Motor neuron (in vitro differentiated cells): ENCODE data around the gene TUBG2. TPM values are rescaled to one million over a fixed set of nuclear protein-coding genes. Genes with fewer than 3 reads are reported as not detected.
"Not testable (repeated sequence)": the region's sequence is repeated elsewhere in the genome, so short reads cannot be mapped to it uniquely, and the experiment has no call there.

Experiments used
- ATAC-seq, 8 experiments: fragments of 200-7000 bp; cut with Tn5 transposase; replicated peaks in 6 of 8; 2 replicates each; pipeline ENCODE4 v1.8.0; 2021; ENCODE audit warnings: mild to moderate bottlenecking in 8 of 8, moderate library complexity in 8 of 8
- H3K27ac ChIP-seq, 2 donors: fragments of 250-450 bp; sonication (Bioruptor Pico); 2 replicates each; pipeline ENCODE4 v1.9.0; 2021; ENCODE audit warnings: antibody characterized with exemption in 2 of 2, mild to moderate bottlenecking in 2 of 2, moderate library complexity in 1 of 2
- H3K4me1 ChIP-seq, 2 donors: fragments of 250-450 bp; sonication (Bioruptor Pico); replicated peaks in 1 of 2; 2 replicates each; pipeline ENCODE4 v1.6.1; 2021; ENCODE audit warnings: antibody characterized with exemption in 2 of 2, mild to moderate bottlenecking in 2 of 2, moderate library complexity in 1 of 2
- H3K4me3 ChIP-seq, 5 donors: fragments of 250-450 bp; sonication (Bioruptor Pico); 2 replicates each; pipeline ENCODE4 v1.9.0; 2021; ENCODE audit warnings: antibody characterized with exemption in 5 of 5, mild to moderate bottlenecking in 5 of 5, moderate library complexity in 4 of 5
- whole genome bisulfite sequencing, 10 experiments: fragments of 450-650 bp; shearing (Covaris generic); methylation state at CpG; one replicate each; pipeline ENCODE4 v1.0.0; 2022; 5-methylcytosine and 5-hydroxymethylcytosine counted together
- in situ Hi-C, 9 experiments: fragments of 400-800 bp; cut with MboI; loops; one replicate each; pipeline ENCODE4 v1.15.0; 2021; ENCODE audit warnings: low sequenced_read_pairs in 9 of 9, low pct_unique_long_range_greater_than_20kb in 2 of 9; ENCODE audit not compliant: unreplicated experiment in 9 of 9
- total RNA-seq, 8 experiments: library from RNA; unstranded; fragments of 300-600 nt; gene quantifications; 2 replicates each; pipeline versions ENCODE4 v1.2.3 to v1.2.4, GENCODE V29; 2022

Gene TUBG2
- total RNA-seq, 8 experiments from 2014 or later = 7.1 to 26.7 (median 16.0) TPM

GRCh38 chr17:42665581-42666001, 6.5 kb downstream of the TUBG2 start:
- Histone ChIP-seq H3K4me3 (no peak overlapping the region), H3K4me1 (peaks cover 2 to 4% of the 10 kb centered on the region in 2 donors), H3K27ac (no peak overlapping the region)
- WGBS, 10 experiments = 80 to 100% (median 91%) methylated on average over 1 to 8 of the region's 14 CpGs; no CpG with 5 or more reads in 6 of the 10 experiments
- peak in 2 of 8 experiments; percentile 5 to 6 for ATAC-seq
- in situ Hi-C loops = no loop called here

GRCh38 chr17:42666126-42666525, 7.0 kb downstream of the TUBG2 start:
- WGBS, 10 experiments = 40 to 100% methylated on average over 1 of the region's 16 CpGs; no CpG with 5 or more reads in 8 of the 10 experiments
- in situ Hi-C loops, H3K4me3 ChIP-seq, H3K27ac ChIP-seq, ATAC-seq, H3K4me1 ChIP-seq: not testable (repeated sequence)

- no peak overlapping the region for H3K4me3 ChIP-seq
- WGBS, 10 experiments = 52 to 100% (median 77%) methylated on average over 1 to 5 of the region's 7 CpGs; no CpG with 5 or more reads in 4 of the 10 experiments
- in situ Hi-C loops = no loop called here
- H3K27ac ChIP-seq = no peak overlapping the region
- H3K4me1 ChIP-seq = no peaks in the 10 kb centered on the region
- peak; percentile 46 to 97 (median 68) for ATAC-seq
Measured at GRCh38 chr17:42667088-42667951, 8.2 kb downstream of the TUBG2 start.

DNA sequence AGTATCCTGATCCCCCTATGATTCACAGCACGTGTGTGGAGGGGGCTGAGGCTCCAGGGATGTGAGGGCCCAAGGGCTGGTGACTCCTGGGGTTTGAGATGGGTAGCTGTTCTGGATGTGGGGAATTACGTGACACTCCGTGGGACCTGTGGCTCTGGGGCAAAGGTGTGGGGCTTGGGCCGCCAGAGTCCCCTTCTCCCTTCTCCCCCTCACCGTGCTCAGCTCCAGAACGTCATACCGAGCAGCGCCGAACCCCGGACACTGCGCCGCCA, 10.6 kb downstream of the TUBG2 start:
- H3K4me1 ChIP-seq = peaks cover 7% of the 10 kb centered on the region in 2 donors
- WGBS, 10 experiments = 80 to 100% (median 80%) methylated on average over 1 to 4 of the region's 12 CpGs; no CpG with 5 or more reads in 7 of the 10 experiments
- H3K4me3 ChIP-seq = no peak overlapping the region
- in situ Hi-C loops = no loop called here
- no peak for ATAC-seq
- no peak overlapping the region for H3K27ac ChIP-seq

- peak in 3 of 8 experiments; percentile 8 to 53 (median 48) for ATAC-seq
- H3K4me1 ChIP-seq = peaks cover 9 to 12% of the 10 kb centered on the region in 2 donors
- no peak overlapping the region for H3K4me3 ChIP-seq
- in situ Hi-C loops = no loop called here
- H3K27ac ChIP-seq = no peak overlapping the region
- 48 to 100% (median 78%) methylated on average over 1 to 11 of the region's 87 CpGs; no CpG with 5 or more reads in 6 of the 10 experiments for WGBS, 10 experiments
Measured at GRCh38 chr17:42669977-42670788, 11.1 kb downstream of the TUBG2 start.

DNA sequence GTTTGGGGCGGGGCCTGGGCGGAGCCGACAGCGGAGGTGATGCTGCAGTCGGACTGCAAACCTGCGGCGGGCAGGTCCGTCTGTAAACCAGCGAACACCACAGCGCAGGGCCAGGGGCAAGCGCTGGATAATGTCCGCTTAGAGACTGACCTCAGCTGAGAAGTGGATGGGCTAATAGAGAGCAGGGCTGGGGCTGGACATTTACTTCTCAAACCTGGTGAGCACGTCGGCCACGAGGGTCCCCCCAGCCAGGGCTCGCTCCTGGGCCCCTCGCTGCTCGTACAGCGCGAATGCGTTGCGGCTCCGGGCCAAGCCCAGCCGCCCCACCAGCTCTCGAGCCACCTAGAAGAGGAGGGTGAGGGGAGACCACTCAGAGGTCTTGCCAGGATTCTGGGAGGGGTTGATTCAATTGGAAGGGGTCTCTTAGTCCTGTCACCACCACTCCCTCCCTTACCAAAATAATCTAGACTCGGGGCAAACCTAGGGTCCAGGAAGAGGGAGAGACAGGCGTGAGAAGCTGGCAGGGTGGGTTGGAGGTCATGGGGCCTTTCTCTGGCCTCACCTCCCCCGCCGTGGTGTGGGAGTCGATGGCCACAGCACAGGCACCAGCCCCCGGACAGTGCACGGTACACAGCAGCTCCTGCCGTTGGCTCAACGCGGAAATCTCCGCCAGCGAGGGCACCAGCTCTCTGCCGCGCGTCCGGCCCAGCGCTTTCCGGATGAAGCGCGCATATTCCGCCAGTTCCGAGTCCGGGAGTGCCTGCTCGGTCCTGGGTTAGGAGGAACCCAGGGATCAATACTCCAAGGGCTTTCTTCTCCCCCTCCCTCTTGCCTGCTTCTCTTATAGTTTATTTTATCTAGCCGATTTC, 11.9 kb downstream of the TUBG2 start:
- Histone ChIP-seq H3K4me3 (no peak overlapping the region), H3K4me1 (peaks cover 9 to 12% of the 10 kb centered on the region in 2 donors), H3K27ac (no peak overlapping the region)
- ATAC-seq = no peak
- WGBS, 10 experiments = 58 to 100% (median 93%) methylated on average over 1 to 23 of the region's 50 CpGs; no CpG with 5 or more reads in 5 of the 10 experiments
- in situ Hi-C loops = no loop called here

- 78% methylated on average over 8 of the region's 28 CpGs; no CpG with 5 or more reads in 9 of the 10 experiments for WGBS, 10 experiments
- no peak overlapping the region for H3K27ac ChIP-seq
Measured at GRCh38 chr17:42672038-42672437, 13.0 kb downstream of the TUBG2 start.

DNA sequence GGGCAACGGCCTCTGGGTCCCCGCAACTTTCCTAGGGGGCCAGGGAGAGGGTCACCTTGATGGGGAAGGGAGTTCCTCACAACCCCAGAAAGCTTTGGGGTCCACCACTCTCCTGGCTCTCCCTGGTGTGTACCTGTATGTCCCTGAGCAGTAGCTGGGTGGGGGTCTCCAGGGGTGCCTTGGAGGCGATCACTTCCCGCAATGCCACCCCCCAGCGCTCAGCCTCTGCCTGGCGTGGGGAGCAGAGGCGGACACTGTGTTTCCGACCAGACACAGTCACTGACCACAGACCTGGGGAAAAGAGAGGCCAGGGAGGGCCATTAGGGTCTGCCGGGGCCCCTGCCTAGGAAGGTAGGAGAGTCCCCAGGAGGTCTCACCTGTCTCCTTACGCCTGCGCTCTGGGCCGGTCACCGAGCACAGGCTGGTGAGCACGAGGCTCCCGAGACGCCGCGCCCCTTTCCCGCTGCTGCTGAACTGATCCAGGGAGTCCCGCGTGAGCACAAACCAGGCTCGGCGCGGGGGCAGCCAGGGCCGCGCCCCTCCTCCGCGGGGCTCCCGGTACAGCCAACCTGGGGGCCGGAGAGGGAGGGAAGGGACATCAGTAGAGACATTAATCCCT, 14.3 kb downstream of the TUBG2 start:
- no peak for ATAC-seq
- in situ Hi-C loops = no loop called here
- Histone ChIP-seq H3K4me3 (no peak overlapping the region), H3K27ac (no peak overlapping the region), H3K4me1 (peaks cover 16 to 18% of the 10 kb centered on the region in 2 donors)
- 80 to 100% (median 99%) methylated on average over 1 to 8 of the region's 30 CpGs; no CpG with 5 or more reads in 6 of the 10 experiments for WGBS, 10 experiments

More at GRCh38 chr17:42672038-42672437, 13.0 kb downstream of the TUBG2 start:
- no peak for ATAC-seq
- in situ Hi-C loops = no loop called here
- H3K4me1 ChIP-seq = peaks cover 9 to 12% of the 10 kb centered on the region in 2 donors
- no peak overlapping the region for H3K4me3 ChIP-seq

GRCh38 chr17:42673885-42674754, 15.0 kb downstream of the TUBG2 start:
- whole genome bisulfite sequencing, 10 experiments = 26 to 100% (median 60%) methylated on average over 1 to 4 of the region's 32 CpGs; no CpG with 5 or more reads in 7 of the 10 experiments
- Histone ChIP-seq H3K4me1 (peaks cover 16 to 23% of the 10 kb centered on the region in 2 donors), H3K27ac (no peak overlapping the region), H3K4me3 (peak overlapping the region in 2 of 5 donors; percentile 73 to 80)
- ATAC-seq = peak in 2 of 8 experiments; percentile 3 to 22
- in situ Hi-C loops = no loop called here

DNA sequence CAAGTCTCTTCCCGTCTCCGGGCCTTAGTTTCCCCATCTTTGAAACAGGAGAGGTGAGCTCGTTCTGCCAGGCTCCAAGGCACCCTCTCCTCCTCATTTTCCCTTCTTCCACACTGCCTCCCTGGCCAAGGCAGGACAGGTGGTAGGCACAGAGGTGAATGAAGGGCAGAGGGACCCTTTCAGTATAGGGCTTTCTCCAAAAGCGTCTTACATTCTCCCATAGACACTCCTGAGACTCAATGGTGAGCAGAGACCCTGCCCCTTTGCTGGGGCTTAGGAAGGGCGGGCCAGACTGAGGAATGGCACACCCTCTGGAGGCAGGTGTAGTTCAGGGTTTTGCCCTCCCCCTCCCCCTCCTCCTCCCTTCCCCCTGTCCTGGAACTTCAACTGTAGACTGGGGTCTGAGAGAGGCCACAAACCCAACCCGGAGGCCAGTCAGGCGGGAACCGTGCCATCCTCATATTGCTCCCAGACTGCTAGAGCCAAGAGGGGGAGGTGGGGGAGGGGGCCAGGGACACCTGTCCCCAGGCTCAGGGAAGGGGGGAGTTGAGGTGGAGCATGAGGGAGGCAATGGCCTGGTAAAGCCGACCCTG, 15.8 kb downstream of the TUBG2 start:
- H3K4me3 ChIP-seq = peak overlapping the region; percentile 70 to 95 (median 80)
- 0 to 71% (median 70%) methylated on average over 1 to 3 of the region's 9 CpGs; no CpG with 5 or more reads in 7 of the 10 experiments for WGBS, 10 experiments
- peaks cover 21 to 28% of the 10 kb centered on the region in 2 donors for H3K4me1 ChIP-seq
- in situ Hi-C loops = no loop called here
- no peak for ATAC-seq
- no peak overlapping the region for H3K27ac ChIP-seq

DNA sequence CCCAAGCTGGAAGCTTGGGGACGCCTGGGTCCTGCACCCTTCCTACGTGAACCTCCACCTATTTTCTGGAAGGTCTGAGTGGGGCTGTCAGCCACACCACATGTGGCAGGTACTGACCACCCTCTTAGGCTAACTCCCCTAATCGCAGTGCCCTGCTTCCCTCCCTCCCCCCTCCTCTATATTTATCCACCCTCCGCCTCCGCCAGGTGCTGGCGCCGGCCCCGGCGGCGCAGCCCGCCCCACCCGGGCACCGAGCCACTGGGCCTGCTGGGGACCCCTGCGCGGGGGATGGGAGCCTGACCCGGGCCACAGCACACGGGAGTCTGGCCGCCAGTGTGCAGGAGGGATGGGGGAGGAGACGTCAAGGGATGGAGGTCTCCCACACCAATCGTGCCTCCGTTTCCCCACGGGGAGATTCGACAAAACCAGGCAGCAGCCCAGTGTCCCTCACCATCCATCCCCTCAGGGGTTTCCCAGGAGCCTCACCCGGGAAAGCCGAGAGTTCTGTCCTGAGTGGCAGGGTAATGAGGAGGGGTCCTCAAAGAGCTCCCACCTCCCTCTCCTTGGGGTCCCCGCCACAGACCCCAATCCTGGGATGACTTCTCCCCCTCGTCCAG, 16.4 kb downstream of the TUBG2 start:
- peak overlapping the region; percentile 70 to 95 (median 80) for H3K4me3 ChIP-seq
- in situ Hi-C loops = no loop called here

More for the DNA sequence above, 16.4 kb downstream of the TUBG2 start:
- no peak for ATAC-seq
- WGBS, 10 experiments = no CpG with 5 or more reads among the region's 27 CpGs
- no peak overlapping the region for H3K27ac ChIP-seq
- H3K4me1 ChIP-seq = peaks cover 27 to 34% of the 10 kb centered on the region in 2 donors
